Ishikawa (cell line): ENCODE data around the gene ZNF483.

Source experiments
- EGR1 ChIP-seq: IDR thresholded peaks from 2 replicates; pipeline ENCODE4 v1.6.1; 2012
- EP300 ChIP-seq: IDR thresholded peaks from 2 replicates; pipeline ENCODE4 v1.6.1; 2012; ENCODE audit warnings: borderline replicate concordance
- RAD21 ChIP-seq: IDR thresholded peaks from 2 replicates; pipeline ENCODE4 v1.6.1; 2012; ENCODE audit warnings: low read depth
- REST ChIP-seq: IDR thresholded peaks from 2 replicates; pipeline ENCODE4 v1.6.1; 2012; ENCODE audit warnings: low read depth, mild to moderate bottlenecking
- TAF1 ChIP-seq: IDR thresholded peaks from 2 replicates; pipeline ENCODE4 v1.6.1; 2012; ENCODE audit warnings: low read depth, mild to moderate bottlenecking
- TCF12 ChIP-seq: IDR thresholded peaks from 2 replicates; pipeline ENCODE4 v1.6.1; 2012; ENCODE audit warnings: low read depth
- TEAD4 ChIP-seq: IDR thresholded peaks from 2 replicates; pipeline ENCODE4 v1.6.1; 2012
- TF ChIP-seq, protein P1 (sequence below): IDR thresholded peaks from 2 replicates; pipeline ENCODE4 v1.6.1; 2012

DNA sequence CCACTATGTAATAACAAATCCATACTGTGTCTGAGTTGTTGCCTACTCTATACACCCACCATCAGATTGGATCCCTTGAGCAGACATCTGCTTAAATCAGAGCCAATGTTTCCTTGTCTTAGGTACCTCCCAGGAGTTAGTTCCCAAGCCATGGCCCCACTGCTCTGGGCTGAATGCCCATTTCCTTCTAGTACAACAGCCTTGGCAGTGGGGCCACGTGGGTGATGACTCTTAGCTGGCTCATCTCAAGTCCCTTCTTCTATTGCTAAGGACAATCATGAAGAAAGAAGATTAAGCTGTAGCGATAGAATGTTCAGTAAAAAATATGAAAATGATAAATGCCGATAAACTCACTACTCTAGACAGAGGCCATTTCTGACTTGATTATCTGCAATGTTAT, 57.9 kb downstream of the ZNF483 start:
- TF ChIP-seq, protein P1, sequence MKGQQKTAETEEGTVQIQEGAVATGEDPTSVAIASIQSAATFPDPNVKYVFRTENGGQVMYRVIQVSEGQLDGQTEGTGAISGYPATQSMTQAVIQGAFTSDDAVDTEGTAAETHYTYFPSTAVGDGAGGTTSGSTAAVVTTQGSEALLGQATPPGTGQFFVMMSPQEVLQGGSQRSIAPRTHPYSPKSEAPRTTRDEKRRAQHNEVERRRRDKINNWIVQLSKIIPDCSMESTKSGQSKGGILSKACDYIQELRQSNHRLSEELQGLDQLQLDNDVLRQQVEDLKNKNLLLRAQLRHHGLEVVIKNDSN, result no peak
- TF ChIP-seq EP300 (no peak), TAF1 (no peak), RAD21 (no peak), TCF12 (no peak), REST (no peak), EGR1 (no peak), TEAD4 (no peak)
